Ramos (cell line): ENCODE results near the gene POLR3A.

Experiments
- in situ Hi-C: fragments of 300-500 bp; cut with MboI; formaldehyde crosslinking; loops from one replicate; pipeline ENCODE4 v1.14.3; 2022; ENCODE audit warnings: low sequenced_read_pairs; ENCODE audit not compliant: unreplicated experiment

The POLR3A gene

GRCh38 chr10:78047314-78047891 lies 18.1 kb upstream of the POLR3A start:
- in situ Hi-C loops = loop anchor here (5.0 to 25.0 kb wide), 3 partner anchors 607 to 1150 kb away; no protein-coding TSS in a partner anchor

GRCh38 chr10:78046711-78047269 lies 17.5 kb upstream of the POLR3A start:
- in situ Hi-C loops = loop anchor here (5.0 to 25.0 kb wide), 3 partner anchors 608 to 1151 kb away; no protein-coding TSS in a partner anchor

GRCh38 chr10:78045856-78046255 lies 16.5 kb upstream of the POLR3A start:
- in situ Hi-C loops = loop anchor here (5.0 to 25.0 kb wide), 3 partner anchors 609 to 1151 kb away; no protein-coding TSS in a partner anchor

- in situ Hi-C loops = loop anchor here (5.0 to 25.0 kb wide), 3 partner anchors 610 to 1152 kb away; no protein-coding TSS in a partner anchor
These were observed 15.9 kb upstream of the POLR3A start for GRCh38 chr10:78045237-78045636.

GRCh38 chr10:78044699-78045098 lies 15.4 kb upstream of the POLR3A start:
- in situ Hi-C loops = loop anchor here (5.0 to 25.0 kb wide), 3 partner anchors 610 to 1153 kb away; no protein-coding TSS in a partner anchor

- in situ Hi-C loops = loop anchor here (10.0 to 25.0 kb wide), 2 partner anchors 611 to 1043 kb away; no protein-coding TSS in a partner anchor
These were observed 14.9 kb upstream of the POLR3A start for GRCh38 chr10:78044179-78044578.

- in situ Hi-C loops = loop anchor here (10.0 to 25.0 kb wide), 2 partner anchors 612 to 1045 kb away; no protein-coding TSS in a partner anchor
These were observed 13.4 kb upstream of the POLR3A start for GRCh38 chr10:78042752-78043104.

GRCh38 chr10:78042058-78042751 lies 12.9 kb upstream of the POLR3A start:
- in situ Hi-C loops = loop anchor here (10.0 to 25.0 kb wide), 2 partner anchors 613 to 1045 kb away; no protein-coding TSS in a partner anchor

- in situ Hi-C loops = loop anchor here (10.0 to 25.0 kb wide), 2 partner anchors 613 to 1046 kb away; no protein-coding TSS in a partner anchor
These were observed 12.1 kb upstream of the POLR3A start for GRCh38 chr10:78041170-78042057.

GRCh38 chr10:78039743-78040142 lies 10.4 kb upstream of the POLR3A start:
- in situ Hi-C loops = loop anchor here (10.0 to 25.0 kb wide), 2 partner anchors 615 to 1048 kb away; no protein-coding TSS in a partner anchor

GRCh38 chr10:78038791-78039547 lies 9.7 kb upstream of the POLR3A start:
- in situ Hi-C loops = loop anchor here (25.0 kb wide), 1 partner anchor 1048 kb away; no protein-coding TSS in a partner anchor

- in situ Hi-C loops = loop anchor here (25.0 kb wide), 1 partner anchor 1049 kb away; no protein-coding TSS in a partner anchor
These were observed 8.8 kb upstream of the POLR3A start for GRCh38 chr10:78038105-78038504.

GRCh38 chr10:78035933-78036583 lies 6.7 kb upstream of the POLR3A start:
- in situ Hi-C loops = loop anchor here (25.0 kb wide), 1 partner anchor 1051 kb away; no protein-coding TSS in a partner anchor

GRCh38 chr10:78035437-78035836 lies 6.1 kb upstream of the POLR3A start:
- in situ Hi-C loops = loop anchor here (25.0 kb wide), 1 partner anchor 1052 kb away; no protein-coding TSS in a partner anchor

- in situ Hi-C loops = loop anchor here (25.0 kb wide), 1 partner anchor 1052 kb away; no protein-coding TSS in a partner anchor
These were observed 5.7 kb upstream of the POLR3A start for GRCh38 chr10:78035025-78035424.

GRCh38 chr10:78033637-78034470 lies 4.5 kb upstream of the POLR3A start, which contains the start of gene RPS24:
Gene RPS24, plus strand, starts transcription at chr10:78033863. Its CDS starts 39 bp downstream, at chr10:78033902.
- in situ Hi-C loops = loop anchor here (25.0 kb wide), 1 partner anchor 1053 kb away; no protein-coding TSS in a partner anchor

GRCh38 chr10:78033387-78033636 lies 4.0 kb upstream of the POLR3A start:
- in situ Hi-C loops = loop anchor here (25.0 kb wide), 1 partner anchor 1054 kb away; no protein-coding TSS in a partner anchor
